Activated CD4-positive, alpha-beta T cell treated with anti-CD3 and anti-CD28 coated beads for 4 hours (primary cell): ENCODE data around the gene LOXHD1.

Experiments
- DNase-seq, 2 donors: peaks; one replicate each; pipeline ENCODE4 v3.0.0-alpha.2; 2020

Gene LOXHD1

GRCh38 chr18:46474487-46475389, 182.3 kb downstream of the LOXHD1 start:
- DNase-seq, result no peak

GRCh38 chr18:46471809-46472498, 185.1 kb downstream of the LOXHD1 start:
- DNase-seq, result no peak

GRCh38 chr18:46470714-46471113, 186.3 kb downstream of the LOXHD1 start:
- no peak for DNase-seq

- DNase-seq, result no peak
These were observed 187.7 kb downstream of the LOXHD1 start for GRCh38 chr18:46469186-46469915.

- DNase-seq, result no peak
These were observed 188.4 kb downstream of the LOXHD1 start for GRCh38 chr18:46468426-46469180.

GRCh38 chr18:46466234-46467160, 190.5 kb downstream of the LOXHD1 start:
- DNase-seq, result no peak

GRCh38 chr18:46464926-46465655, 191.9 kb downstream of the LOXHD1 start:
- no peak for DNase-seq

- no peak for DNase-seq
These were observed 194.5 kb downstream of the LOXHD1 start for GRCh38 chr18:46462523-46462922.

GRCh38 chr18:46461993-46462392, 195.0 kb downstream of the LOXHD1 start:
- no peak for DNase-seq

GRCh38 chr18:46460754-46461153, 196.3 kb downstream of the LOXHD1 start:
- no peak for DNase-seq

GRCh38 chr18:46459789-46460455, 197.1 kb downstream of the LOXHD1 start:
- DNase-seq, result no peak

- DNase-seq, result no peak
These were observed 198.5 kb downstream of the LOXHD1 start for GRCh38 chr18:46458472-46458871.

- no peak for DNase-seq
These were observed 200.3 kb downstream of the LOXHD1 start for GRCh38 chr18:46456691-46457090.

- no peak for DNase-seq
These were observed 204.2 kb downstream of the LOXHD1 start for GRCh38 chr18:46452820-46453219.

GRCh38 chr18:46449499-46449898, 207.5 kb downstream of the LOXHD1 start:
- no peak for DNase-seq

GRCh38 chr18:46449033-46449432, 208.0 kb downstream of the LOXHD1 start:
- no peak for DNase-seq

- DNase-seq, result no peak
These were observed 208.7 kb downstream of the LOXHD1 start for GRCh38 chr18:46448347-46448746.

- DNase-seq, result no peak
These were observed 209.2 kb downstream of the LOXHD1 start for GRCh38 chr18:46447792-46448191.

GRCh38 chr18:46447323-46447722, 209.7 kb downstream of the LOXHD1 start:
- no peak for DNase-seq
